Amniotic epithelial cell (primary cell): Measurements from ENCODE around the gene ZNF22.
A peak's percentile ranks its signal among the peaks of the same experiment; 100 is the strongest.

Experiments
- DNase-seq: peaks from one replicate; pipeline ENCODE4 v3.0.0-alpha.2; 2010; ENCODE audit warnings: low read depth

Gene ZNF22

GRCh38 chr10:45000752-45001380, at the start of gene ZNF22:
ZNF22 (plus strand) TSS chr10:45000923; CDS start chr10:45003369, 2,446 bp downstream.
- DNase-seq: peak; percentile 54

- DNase-seq: no peak
Observed at GRCh38 chr10:44951576-44952226, 49.0 kb upstream of the ZNF22 start.

- DNase-seq: peak; percentile 41
Observed at GRCh38 chr10:44952779-44953231, 47.9 kb upstream of the ZNF22 start.

GRCh38 chr10:44954042-44954441, 46.7 kb upstream of the ZNF22 start:
- DNase-seq: no peak

DNA sequence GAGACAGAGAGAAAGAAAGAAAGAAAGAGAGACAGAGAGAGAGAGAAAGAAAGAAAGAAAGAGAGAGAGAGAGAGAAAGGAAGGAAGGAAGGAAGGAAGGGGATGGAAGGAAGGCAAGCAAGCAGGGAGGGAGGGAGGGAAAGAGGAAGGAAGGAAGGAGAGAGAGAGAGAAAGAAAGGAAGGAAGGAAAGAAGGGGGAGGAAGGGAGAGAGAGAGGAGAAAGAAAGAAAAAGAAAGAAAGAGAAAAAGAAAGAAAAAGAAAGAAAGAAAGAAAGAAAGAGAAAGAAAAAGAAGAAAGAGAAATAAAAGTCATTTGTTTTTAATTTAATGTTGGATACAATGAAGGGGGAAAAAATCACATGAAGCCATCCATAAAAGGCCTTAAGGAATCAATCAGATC, 45.8 kb upstream of the ZNF22 start:
- DNase-seq: no peak

GRCh38 chr10:44955413-44956070, 45.2 kb upstream of the ZNF22 start:
- no peak for DNase-seq

- DNase-seq: no peak
Observed at GRCh38 chr10:44956226-44956625, 44.5 kb upstream of the ZNF22 start.

GRCh38 chr10:44956717-44957706, 43.7 kb upstream of the ZNF22 start:
- no peak for DNase-seq

DNA sequence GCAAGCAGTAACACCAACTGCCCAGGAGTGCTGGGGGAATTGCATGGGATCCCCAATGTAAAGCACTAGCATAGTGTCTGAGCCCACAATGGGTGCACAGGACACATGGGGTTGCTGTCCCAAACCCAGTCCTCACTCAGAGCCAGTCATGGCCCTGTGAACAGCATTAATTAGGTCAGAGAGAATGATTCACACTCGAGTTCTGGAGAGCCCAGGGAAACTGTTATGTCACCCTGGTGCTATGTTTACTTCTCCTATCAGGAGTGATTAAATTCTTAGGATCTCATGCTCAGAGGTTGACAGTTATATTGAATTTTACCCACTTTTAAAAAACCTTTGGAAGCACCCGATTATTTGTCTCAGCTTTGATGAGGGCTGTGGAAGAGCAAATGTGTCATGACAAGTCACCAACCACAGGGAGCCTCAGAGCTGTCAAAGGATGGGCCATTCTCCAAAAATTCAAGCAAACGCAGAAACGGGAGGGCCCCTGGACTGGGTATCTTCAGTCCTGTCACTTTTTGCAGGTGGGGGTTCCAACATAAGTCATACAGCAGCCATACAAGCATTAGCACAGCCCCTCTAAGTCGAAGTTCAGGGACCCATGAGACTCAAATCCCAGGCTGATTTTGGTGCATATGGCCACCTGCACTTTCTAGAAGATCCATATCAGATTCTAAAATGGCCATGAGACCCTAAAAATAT, 42.4 kb upstream of the ZNF22 start:
- DNase-seq: peak; percentile 85

DNA sequence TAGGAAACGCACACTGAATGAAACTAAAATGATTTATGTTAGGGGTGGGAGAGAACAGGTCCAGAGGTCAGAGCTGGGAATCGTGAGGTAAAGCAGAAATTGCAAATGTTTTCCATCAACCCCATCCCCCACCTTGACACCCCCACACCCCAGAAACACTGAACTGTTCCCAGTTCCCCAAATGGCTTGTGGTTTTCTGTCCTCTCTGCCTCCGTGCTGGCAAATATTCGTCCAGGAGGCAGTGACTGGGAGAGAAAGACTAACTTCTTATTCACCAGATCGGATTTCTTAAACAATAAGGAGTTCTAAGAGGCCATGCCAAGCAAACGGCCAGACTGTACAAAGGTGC, 41.9 kb upstream of the ZNF22 start:
- DNase-seq: no peak

DNA sequence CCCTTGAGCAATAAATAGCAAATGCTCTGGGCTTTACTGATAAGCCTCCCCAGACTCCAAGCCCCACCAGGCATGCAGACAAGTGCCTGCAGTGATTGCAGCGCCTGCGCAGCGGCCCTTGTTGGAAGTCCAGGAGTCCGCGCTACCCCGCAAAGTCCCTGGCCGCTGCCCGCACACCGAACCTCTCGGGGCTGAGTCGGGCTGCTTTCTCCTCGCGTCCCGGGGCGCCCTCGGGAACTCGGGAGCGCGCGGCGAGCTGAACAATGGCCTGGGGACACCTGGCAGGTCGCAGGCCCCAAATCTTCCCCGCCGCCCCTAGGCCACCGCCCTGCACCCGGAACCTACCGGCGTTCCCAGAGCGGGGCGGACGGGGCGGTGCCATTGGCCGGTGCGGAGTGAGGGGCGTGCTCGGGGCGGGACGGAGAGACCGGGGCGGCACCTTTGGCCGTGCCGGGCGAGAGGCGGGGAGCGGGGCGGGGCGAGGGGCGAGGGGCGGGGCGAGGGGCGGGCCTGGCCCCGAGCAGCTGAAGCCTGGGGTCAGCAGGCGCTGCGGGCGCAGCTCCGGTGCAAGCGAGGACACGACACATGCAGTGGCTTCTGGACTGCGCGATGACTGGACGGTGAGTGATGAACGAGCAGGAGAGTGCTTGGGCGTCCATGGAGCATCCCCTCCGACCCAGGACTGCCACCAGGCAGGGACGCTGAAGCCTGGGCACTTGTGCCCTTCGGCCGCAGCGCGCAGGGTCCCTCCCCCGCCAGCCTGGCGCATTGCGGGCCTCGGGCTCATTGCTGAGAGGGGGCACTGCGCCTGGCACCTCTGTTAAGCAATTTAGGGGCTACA, 41.3 kb upstream of the ZNF22 start, which contains the start of gene RASSF4:
TSS of gene RASSF4 (plus strand) at position 556 of the 841 bp plus-strand sequence. CDS start 10,401 bp downstream, outside the sequence.
- peak; percentile 97 for DNase-seq

DNA sequence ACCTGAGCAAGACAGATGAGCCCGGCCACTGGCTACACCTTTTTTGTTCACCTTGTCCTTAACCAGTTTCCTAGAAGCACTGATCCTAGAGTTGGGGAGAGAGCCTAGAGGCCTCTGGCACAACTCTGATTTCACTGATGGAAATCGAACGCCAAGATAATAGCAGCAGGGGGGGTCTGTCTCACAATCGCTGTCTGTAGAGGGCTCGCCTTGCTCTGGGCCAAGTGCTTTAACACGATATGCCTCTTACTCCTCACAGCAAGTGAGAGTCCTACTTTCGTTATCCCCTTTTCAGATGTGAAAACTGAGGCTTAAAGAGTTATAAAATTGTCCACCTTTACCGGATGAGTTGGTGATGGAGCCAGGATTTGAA, 40.6 kb upstream of the ZNF22 start:
- no peak for DNase-seq

DNA sequence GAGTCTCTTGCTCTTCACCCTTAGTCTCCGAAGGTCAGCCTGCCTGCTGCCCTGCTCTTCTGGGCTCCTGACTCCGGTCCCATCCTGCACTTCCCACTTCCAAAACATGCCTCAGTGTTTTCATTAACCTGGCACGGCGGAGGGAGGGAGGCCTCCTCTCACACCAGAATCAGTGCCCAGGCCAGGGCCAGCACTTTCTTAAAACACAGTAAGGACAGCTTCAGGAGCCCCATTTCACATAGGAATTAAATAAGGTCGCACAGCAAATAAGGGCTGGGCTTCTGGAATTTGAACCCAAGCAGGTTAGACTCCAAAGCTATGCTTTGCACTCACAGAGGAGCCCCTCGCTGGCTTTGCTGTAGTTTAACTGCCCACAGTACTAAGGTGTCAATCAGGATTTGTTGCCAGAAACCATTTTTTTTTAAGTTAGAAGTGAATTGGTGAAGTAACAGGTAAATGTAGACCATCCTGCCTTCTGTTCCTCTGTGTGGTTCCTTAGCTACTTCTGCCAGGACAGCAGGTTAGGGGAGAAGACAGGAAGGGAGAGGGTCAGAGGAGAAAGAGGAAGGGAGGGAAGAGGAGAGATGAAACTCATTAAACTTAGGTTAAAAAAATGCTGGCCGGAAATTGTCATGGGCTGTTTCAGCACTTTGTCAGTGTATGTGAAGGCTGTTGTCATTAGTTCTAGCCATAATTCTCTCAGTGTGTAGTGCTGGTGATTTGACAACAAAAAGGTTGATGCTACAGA, 40.1 kb upstream of the ZNF22 start:
- DNase-seq: no peak

DNA sequence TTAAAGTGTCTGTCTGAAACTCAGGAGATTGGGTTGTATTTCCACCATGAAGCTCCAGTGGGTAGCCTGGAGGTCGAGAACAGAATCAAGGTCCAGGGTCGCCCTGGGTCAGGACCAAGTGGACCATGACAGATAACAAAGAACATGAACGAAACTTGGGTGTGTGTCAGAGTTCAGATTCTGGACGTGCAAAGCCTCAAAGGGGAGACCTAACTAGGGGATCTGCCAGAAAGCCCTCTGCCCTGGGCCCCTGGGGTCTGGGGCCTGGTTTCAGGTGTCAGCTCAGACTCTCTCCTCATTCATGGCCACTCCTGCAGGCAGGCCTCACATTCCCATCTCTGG, 39.5 kb upstream of the ZNF22 start:
- DNase-seq: no peak

- DNase-seq: no peak
Observed at GRCh38 chr10:44961931-44962750, 38.6 kb upstream of the ZNF22 start.

- no peak for DNase-seq
Observed at GRCh38 chr10:44962870-44963738, 37.6 kb upstream of the ZNF22 start.

- no peak for DNase-seq
Observed at GRCh38 chr10:44963772-44964633, 36.7 kb upstream of the ZNF22 start.
